ENCODE results near the gene SNX27.
"Not testable (repeated sequence)": the region's sequence is repeated elsewhere in the genome, so short reads cannot be mapped to it uniquely, and the experiment has no call there.

SNX27 gene

DNA sequence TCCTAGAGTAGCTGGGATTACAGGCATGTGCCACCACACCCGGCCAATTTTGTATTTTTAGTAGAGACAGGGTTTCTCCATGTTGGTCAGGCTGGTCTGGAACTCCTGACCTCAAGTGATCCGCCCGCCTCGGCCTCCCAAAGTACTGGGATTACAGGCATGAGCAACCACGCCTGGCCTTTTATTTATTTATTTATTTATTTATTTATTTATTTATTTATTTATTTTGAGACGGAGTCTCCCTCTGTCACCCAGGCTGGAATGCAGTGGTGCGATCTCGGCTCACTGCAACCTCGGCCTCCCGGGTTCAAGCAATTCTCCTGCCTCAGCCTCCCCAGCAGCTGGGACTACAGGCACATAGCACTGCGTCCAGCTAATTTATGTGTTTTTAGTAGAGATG, 31.2 kb downstream of the SNX27 start:
- DNase-seq, result not testable (repeated sequence)

DNA sequence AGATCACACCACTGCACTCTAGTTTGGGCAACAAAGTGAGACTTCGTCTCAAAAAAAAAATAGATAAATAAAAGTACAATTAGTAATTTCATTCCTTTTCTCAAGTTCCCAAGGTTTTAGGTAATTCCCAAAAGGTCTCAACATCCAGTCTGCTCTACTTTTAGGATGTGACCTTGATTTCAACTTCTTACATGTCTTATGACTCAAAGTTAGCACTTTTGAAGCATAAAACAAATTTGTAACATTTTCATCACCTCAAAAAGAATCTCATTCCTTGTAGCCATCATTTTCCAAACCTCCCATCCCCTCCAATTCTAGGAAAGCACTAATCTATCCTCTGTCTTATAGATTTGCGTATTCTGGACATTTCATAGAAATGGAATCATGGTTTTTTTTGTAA, 32.2 kb downstream of the SNX27 start:
- no peak for DNase-seq

GRCh38 chr1:151653397-151653796, 41.5 kb downstream of the SNX27 start:
- no peak for DNase-seq

DNA sequence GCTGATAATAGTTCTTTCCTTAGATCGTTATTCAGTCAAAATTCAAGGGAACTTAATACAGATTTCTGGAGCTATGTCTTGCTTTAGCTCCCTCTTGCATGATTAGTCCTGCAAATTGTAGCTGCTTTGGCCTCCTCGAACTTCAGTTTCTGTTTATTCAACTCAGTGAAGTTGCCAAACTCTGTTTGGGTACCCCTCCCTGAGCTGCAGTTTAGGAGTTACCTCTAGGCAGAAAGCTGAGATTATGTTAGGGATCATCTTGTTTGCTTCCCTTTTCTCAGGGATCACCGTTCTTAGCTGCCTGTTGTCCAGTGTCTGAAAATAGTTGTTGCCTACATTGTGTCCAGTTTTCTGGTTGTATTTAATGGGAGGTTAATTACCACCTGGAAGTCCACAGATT, 43.5 kb downstream of the SNX27 start:
- no peak for DNase-seq

- DNase-seq, result no peak
These were observed 49.9 kb downstream of the SNX27 start for GRCh38 chr1:151661751-151662150.

- no peak for DNase-seq
These were observed 56.2 kb downstream of the SNX27 start for GRCh38 chr1:151668090-151668489.

GRCh38 chr1:151670036-151670675, 58.3 kb downstream of the SNX27 start:
- DNase-seq, result not testable (repeated sequence)

GRCh38 chr1:151673407-151673806, 61.6 kb downstream of the SNX27 start:
- DNase-seq, result no peak

- no peak for DNase-seq
These were observed 68.5 kb downstream of the SNX27 start for GRCh38 chr1:151680391-151680790.

GRCh38 chr1:151680826-151681225, 69.0 kb downstream of the SNX27 start:
- DNase-seq, result no peak

- no peak for DNase-seq
These were observed 70.1 kb downstream of the SNX27 start for GRCh38 chr1:151681923-151682322.

GRCh38 chr1:151682901-151683300, 71.1 kb downstream of the SNX27 start:
- peak; percentile 26 for DNase-seq

DNA sequence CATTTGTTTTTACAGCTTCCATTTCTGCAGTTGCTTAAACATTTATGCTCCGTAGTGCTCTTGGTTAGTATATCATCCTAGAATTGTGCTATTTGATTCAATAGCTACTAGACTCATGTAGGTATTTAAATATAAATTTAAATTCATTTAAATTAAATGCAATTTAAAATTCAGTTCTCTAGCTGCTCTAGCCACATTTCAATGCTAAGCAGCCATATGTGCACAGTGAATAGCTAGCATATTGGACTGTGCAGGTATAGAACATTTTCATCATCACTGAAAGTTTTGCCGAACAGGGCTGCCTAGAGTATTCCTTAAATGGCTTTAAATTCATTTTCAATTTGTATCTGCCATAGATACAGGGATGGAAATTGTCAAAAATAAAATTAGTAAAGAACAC, 72.3 kb downstream of the SNX27 start:
- DNase-seq, result no peak

DNA sequence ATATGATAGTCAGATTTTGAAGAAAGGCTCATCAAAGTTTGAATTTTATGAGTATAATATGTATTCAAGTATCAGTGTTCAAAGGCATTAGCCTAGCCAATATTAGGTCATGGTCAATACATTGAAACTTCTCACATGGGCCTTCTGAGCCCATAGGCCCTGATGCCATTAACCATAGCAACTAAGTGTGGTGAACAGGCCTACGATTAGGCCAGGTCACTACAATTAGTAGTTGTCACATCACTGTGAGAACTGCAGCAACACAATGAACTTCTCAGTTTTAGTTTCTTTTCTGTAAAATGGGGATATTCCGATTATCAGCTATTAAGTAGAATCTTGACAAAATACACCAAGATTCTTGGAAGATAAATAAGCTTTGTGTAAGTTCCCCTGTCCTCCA, 74.7 kb downstream of the SNX27 start:
- DNase-seq, result no peak

DNA sequence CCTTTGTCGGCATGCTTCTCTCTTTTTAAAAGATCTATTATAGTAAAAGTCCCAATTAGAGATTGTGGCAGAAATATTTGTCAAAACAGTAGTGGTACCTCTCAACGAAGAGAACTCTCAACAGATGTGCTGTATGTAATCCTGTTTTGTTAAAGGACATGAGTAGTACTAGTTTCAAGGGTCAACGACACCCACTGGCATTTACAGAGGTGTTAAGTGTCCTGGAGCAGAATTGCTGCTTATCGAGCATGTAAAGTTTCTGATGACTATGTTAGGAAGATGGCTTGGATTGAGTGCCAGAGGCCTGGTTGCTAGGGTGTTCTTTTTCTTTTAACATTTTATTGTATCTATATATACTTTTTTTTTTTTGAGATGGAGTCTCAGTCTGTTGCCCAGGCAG, 77.6 kb downstream of the SNX27 start:
- DNase-seq, result no peak

DNA sequence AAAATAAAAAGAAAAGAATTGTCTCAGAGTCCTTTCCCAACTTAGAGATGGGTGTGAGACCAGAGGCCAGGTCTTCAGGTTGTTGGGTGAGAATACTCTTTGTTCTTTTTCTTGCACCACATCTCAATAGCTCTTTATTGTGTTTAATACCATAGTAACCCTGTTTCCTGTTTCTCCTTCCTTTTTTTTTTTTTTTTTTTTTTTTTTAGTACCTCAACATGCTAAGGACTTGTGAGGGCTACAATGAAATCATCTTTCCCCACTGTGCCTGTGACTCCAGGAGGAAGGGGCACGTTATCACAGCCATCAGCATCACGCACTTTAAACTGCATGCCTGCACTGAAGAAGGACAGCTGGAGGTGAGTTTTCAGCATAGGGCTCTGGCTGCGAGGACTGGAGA, 80.4 kb downstream of the SNX27 start:
- DNase-seq, result no peak

- no peak for DNase-seq
These were observed 81.3 kb downstream of the SNX27 start for GRCh38 chr1:151693057-151693651.

GRCh38 chr1:151701515-151701914, 89.7 kb downstream of the SNX27 start:
- no peak for DNase-seq

GRCh38 chr1:151702936-151703335, 91.1 kb downstream of the SNX27 start:
- no peak for DNase-seq

- no peak for DNase-seq
These were observed 92.0 kb downstream of the SNX27 start for GRCh38 chr1:151703813-151704212.

DNA sequence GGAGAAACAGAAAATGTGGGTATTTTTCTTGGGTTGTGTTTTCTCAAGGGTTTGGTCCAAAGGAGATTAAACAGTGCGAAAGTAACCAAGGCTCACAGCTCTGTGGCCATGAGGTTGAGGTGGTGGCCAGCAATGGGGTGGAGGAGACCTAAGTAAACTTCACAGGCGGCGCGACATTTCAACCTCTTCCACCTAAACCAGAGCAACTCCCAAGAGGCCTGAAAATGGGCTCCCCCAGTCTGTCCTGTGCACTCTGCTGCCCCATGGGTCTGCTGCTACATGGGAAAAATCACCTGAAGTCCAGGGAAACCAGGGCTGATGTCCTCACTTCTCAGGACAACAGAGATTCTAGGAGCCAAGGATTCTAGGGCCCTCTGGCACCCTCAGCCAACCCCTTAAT, 92.4 kb downstream of the SNX27 start:
- no peak for DNase-seq

DNA sequence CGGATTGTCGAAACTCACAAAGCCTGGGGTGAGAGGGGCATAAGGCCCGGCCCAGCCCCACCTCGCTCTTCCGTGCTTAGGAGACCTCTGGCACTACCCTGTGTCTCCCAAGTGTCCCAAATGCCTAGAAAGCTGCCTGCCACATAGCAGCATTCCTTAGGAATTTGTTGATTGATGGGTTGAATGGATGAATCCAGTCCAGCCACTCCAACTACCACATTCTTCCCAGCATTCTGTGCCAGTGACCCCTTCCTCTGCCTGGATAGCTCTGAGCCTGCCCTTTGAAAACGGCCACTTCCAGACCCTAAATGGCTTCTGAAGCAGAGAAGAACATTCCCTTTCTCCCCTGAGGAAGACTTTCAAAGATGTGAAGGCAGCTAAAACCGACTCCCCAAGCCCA, 93.3 kb downstream of the SNX27 start:
- DNase-seq, result no peak

DNA sequence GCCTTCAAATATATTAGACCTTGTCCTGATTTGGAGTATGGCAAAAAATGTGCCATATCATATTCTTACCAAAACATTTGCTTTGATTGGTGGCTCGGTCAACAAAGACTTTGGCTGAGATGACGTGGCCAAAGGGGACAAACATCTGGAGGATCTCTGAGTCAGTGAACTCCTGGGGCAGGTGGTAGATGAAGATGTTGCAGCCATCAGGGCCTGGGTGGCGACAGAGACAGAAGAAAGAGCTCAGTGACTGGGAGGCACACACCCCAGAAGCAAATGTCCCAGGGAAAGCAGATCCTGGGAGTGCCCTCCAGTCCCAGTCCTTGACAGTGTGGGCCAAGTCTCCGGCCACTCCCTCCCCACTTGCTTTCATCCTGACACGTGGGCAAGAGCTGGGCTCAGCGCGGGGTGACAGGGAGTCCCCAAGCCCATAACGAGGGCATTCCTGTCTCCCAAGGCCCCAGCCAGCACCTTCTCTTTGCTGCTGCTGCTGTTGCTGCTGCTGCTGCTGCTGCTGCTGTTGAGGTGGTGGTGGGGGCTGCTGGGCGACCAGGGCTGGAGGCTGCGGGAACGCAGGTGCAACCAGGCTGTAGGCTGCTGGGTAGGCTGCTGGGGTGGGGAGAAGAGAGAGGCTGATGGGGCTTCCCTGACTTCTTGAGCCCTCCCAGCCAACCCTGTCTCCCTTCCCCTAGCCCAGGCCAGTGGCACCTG, 94.1 kb downstream of the SNX27 start:
- DNase-seq, result no peak

All from NCI-H524 treated with DMSO at 0.1 percent for 48 hours (cell line).